DMS53 (cell line): ENCODE data around the gene AIDA.
"Not testable (repeated sequence)": the region's sequence is repeated elsewhere in the genome, so short reads cannot be mapped to it uniquely, and the experiment has no call there.

Experiments used
- DNase-seq: peaks from one replicate; lab custom pipeline; 2025; lab: John Stamatoyannopoulos, UW

AIDA gene

GRCh38 chr1:222712253-222713090 lies at the start of gene AIDA, which contains the start of gene BROX:
Gene AIDA (minus strand): TSS chr1:222712491. CDS start chr1:222712317, 174 bp downstream.
Gene BROX (plus strand): TSS chr1:222712564. CDS start chr1:222715700, 3,136 bp downstream.
- DNase-seq: peak; percentile 94

GRCh38 chr1:222761083-222761482 lies 48.8 kb upstream of the AIDA start:
- no peak for DNase-seq

GRCh38 chr1:222759451-222760035 lies 47.3 kb upstream of the AIDA start:
- no peak for DNase-seq

- no peak for DNase-seq
Measured at GRCh38 chr1:222757646-222758268, 45.5 kb upstream of the AIDA start.

GRCh38 chr1:222754366-222755139 lies 42.3 kb upstream of the AIDA start:
- DNase-seq: peak; percentile 9

GRCh38 chr1:222751255-222751654 lies 39.0 kb upstream of the AIDA start:
- DNase-seq: no peak

GRCh38 chr1:222750651-222751050 lies 38.4 kb upstream of the AIDA start:
- DNase-seq: no peak

GRCh38 chr1:222749927-222750326 lies 37.6 kb upstream of the AIDA start:
- DNase-seq: peak; percentile 48

- not testable (repeated sequence) for DNase-seq
Measured at GRCh38 chr1:222741630-222742457, 29.6 kb upstream of the AIDA start.

- DNase-seq: no peak
Measured at GRCh38 chr1:222739929-222740328, 27.6 kb upstream of the AIDA start.

GRCh38 chr1:222739465-222739864 lies 27.2 kb upstream of the AIDA start:
- no peak for DNase-seq

- DNase-seq: peak; percentile 77
Measured at GRCh38 chr1:222736972-222737371, 24.7 kb upstream of the AIDA start, which contains the start of gene FAM177B. Gene FAM177B (plus strand): TSS chr1:222737202. CDS start chr1:222746546, 9,344 bp downstream.

- no peak for DNase-seq
Measured at GRCh38 chr1:222736470-222736869, 24.2 kb upstream of the AIDA start.

GRCh38 chr1:222734740-222735139 lies 22.4 kb upstream of the AIDA start:
- DNase-seq: no peak

GRCh38 chr1:222732216-222733159 lies 20.2 kb upstream of the AIDA start:
- no peak for DNase-seq

GRCh38 chr1:222730866-222731265 lies 18.6 kb upstream of the AIDA start:
- no peak for DNase-seq

GRCh38 chr1:222728746-222729145 lies 16.5 kb upstream of the AIDA start:
- no peak for DNase-seq

- DNase-seq: no peak
Measured at GRCh38 chr1:222716393-222716792, 4.1 kb upstream of the AIDA start.

- peak; percentile 98 for DNase-seq
Measured at GRCh38 chr1:222713091-222713961, 1.0 kb upstream of the AIDA start.
